Retinal pigment epithelial cell (primary cell): ENCODE data around the gene DHRS11.

Experiments used
- DNase-seq: peaks from one replicate; pipeline ENCODE4 v3.0.0-alpha.2; 2010; ENCODE audit warnings: low read depth
- H3K4me3 ChIP-seq: 2 replicates; pipeline ENCODE4 v1.5.1; 2011; ENCODE audit warnings: mild to moderate bottlenecking, low read length, control low read depth, moderate library complexity
- CTCF ChIP-seq: conservative IDR thresholded peaks from 2 replicates; pipeline ENCODE4 v1.5.1; 2011; ENCODE audit warnings: low read depth, low read length, control low read depth, inconsistent platforms

The DHRS11 gene

GRCh38 chr17:36578671-36579070 lies 13.0 kb upstream of the DHRS11 start:
- no peak for DNase-seq
- H3K4me3 ChIP-seq = no peak overlapping the region
- TF ChIP-seq CTCF = no peak

DNA sequence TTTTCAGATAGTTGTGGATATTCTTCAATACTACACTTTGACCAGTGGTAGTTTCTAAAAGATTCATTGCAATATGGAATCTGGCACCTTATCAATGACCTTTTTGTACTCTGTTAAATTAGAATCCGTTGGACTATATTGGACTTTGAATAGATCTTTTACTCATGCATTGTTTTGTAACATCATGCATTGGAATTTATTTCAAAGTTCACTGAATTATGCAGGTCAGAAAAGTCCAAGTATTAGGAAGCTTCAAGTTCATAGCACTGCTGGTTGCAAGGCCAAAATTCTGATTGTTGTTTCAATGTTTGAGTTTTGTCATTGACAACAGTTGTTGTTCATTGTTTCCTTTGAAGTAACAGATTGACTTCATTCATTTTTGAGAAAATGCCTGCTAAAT lies 7.9 kb upstream of the DHRS11 start:
- TF ChIP-seq CTCF = no peak
- no peak for DNase-seq
- no peak overlapping the region for H3K4me3 ChIP-seq

- no peak for DNase-seq
- H3K4me3 ChIP-seq = no peak overlapping the region
- TF ChIP-seq CTCF = no peak
Measured at GRCh38 chr17:36586138-36586537, 5.5 kb upstream of the DHRS11 start.

DNA sequence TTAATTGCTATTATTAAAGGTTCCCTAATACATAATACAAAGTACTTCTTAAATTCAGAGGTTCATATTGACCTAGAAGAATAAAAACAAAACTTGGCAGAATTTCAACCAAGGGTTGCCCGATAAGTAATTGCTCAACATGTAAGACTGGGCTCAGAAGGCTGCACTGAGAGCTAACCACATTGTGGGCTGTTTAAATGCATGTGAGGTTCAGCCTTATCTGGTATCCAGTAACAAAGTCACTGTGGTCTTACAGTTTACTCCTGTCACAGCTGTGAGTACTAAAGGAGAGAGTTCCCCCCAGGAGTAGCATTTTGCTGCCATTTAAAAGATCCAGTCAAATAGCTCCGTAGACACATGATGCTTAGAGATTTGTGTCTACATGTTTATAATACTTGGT lies 1.6 kb upstream of the DHRS11 start:
- no peak for TF ChIP-seq CTCF
- DNase-seq = no peak
- H3K4me3 ChIP-seq = no peak overlapping the region

DNA sequence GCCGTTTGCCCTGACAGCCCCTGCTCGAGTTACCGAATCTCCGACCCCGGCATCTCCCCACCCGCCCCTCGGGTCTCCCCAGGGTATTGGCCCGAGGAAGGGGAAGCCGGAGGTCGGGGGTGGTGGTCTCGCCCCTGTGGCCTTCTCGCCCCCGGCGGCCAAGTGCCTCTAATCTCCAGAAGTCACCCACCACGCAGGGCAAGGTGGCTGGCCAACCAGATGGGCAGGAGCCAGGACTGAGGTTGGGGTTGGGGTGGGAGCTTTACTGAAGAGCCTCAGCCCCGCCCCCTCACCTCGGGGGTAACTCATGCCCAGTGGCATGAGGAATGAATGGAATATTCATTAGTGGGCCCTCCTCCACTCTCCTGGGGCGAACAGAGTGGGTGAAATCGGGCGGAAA lies 637 bp downstream of the DHRS11 start:
- peak; percentile 32 for DNase-seq
- no peak for TF ChIP-seq CTCF
- peak overlapping the region; percentile 67 for H3K4me3 ChIP-seq

GRCh38 chr17:36592716-36593321 lies 1.1 kb downstream of the DHRS11 start:
- H3K4me3 ChIP-seq = peak overlapping the region; percentile 67
- no peak for TF ChIP-seq CTCF
- DNase-seq = no peak

GRCh38 chr17:36593656-36594316 lies 2.1 kb downstream of the DHRS11 start:
- no peak overlapping the region for H3K4me3 ChIP-seq
- no peak for DNase-seq
- TF ChIP-seq CTCF = no peak
